Neural progenitor cell (in vitro differentiated cells): ENCODE measurements around the gene MIPEP. TPM values are rescaled to one million over a fixed set of nuclear protein-coding genes. Genes with fewer than 3 reads are reported as not detected.

Source experiments
- DNase-seq: peaks from one replicate; pipeline ENCODE4 v3.0.0-alpha.2; 2016; ENCODE audit warnings: low spot score
- H2AFZ ChIP-seq: fragments of 200-600 bp; sonication (generic); replicated peaks from 2 replicates; pipeline ENCODE4 v1.6.1; 2016; ENCODE audit warnings: antibody characterized with exemption
- H3F3A ChIP-seq: fragments of 200-600 bp; sonication (generic); 2 replicates; pipeline ENCODE4 v1.6.1; 2016; ENCODE audit warnings: antibody characterized with exemption, low read depth
- H3K27ac ChIP-seq: fragments of 200-600 bp; sonication (generic); 2 replicates; pipeline ENCODE4 v1.5.1; 2016; ENCODE audit warnings: mild to moderate bottlenecking
- H3K27me3 ChIP-seq: fragments of 200-600 bp; sonication (generic); 2 replicates; pipeline ENCODE4 v1.6.1; 2016; ENCODE audit warnings: mild to moderate bottlenecking, moderate library complexity
- H3K36me3 ChIP-seq: fragments of 200-600 bp; sonication (generic); 2 replicates; pipeline ENCODE4 v1.5.1; 2016
- H3K4me1 ChIP-seq: fragments of 200-600 bp; sonication (generic); 2 replicates; pipeline ENCODE4 v1.6.1; 2016; ENCODE audit warnings: mixed run types
- H3K4me2 ChIP-seq: fragments of 200-600 bp; sonication (generic); 2 replicates; pipeline ENCODE4 v1.6.1; 2016
- H3K4me3 ChIP-seq: fragments of 200-600 bp; sonication (generic); 2 replicates; pipeline ENCODE4 v1.5.1; 2016
- H3K79me2 ChIP-seq: fragments of 200-600 bp; sonication (generic); 2 replicates; pipeline ENCODE4 v1.6.1; 2016; ENCODE audit warnings: low read depth
- H3K9ac ChIP-seq: fragments of 200-600 bp; sonication (generic); 2 replicates; pipeline ENCODE4 v1.6.1; 2016
- H3K9me3 ChIP-seq: fragments of 200-600 bp; sonication (generic); 2 replicates; pipeline ENCODE4 v1.5.1; 2016; ENCODE audit warnings: low read depth
- H4K20me1 ChIP-seq: fragments of 200-600 bp; sonication (generic); 2 replicates; pipeline ENCODE4 v1.6.1; 2016; ENCODE audit warnings: low read depth
- H3K27ac Mint-ChIP-seq: 3 replicates; pipeline ENCODE4 v1.8.0; 2021; ENCODE audit warnings: mixed read lengths
- H3K27me3 Mint-ChIP-seq: 2 replicates; pipeline ENCODE4 v1.8.0; 2022; ENCODE audit warnings: low read depth, mild to moderate bottlenecking, inconsistent platforms, moderate library complexity, mixed read lengths; ENCODE audit not compliant: insufficient read depth
- H3K36me3 Mint-ChIP-seq: 3 replicates; pipeline ENCODE4 v1.8.0; 2021; ENCODE audit warnings: mixed read lengths
- H3K4me1 Mint-ChIP-seq: 3 replicates; pipeline ENCODE4 v1.8.0; 2021; ENCODE audit warnings: mixed read lengths
- H3K4me3 Mint-ChIP-seq: 3 replicates; pipeline ENCODE4 v1.8.0; 2021; ENCODE audit warnings: mild to moderate bottlenecking, moderate library complexity, mixed read lengths
- H3K9me3 Mint-ChIP-seq: 3 replicates; pipeline ENCODE4 v1.8.0; 2020; ENCODE audit warnings: mixed read lengths
- CTCF ChIP-seq: fragments of 200-600 bp; sonication (generic); IDR thresholded peaks from 2 replicates; pipeline ENCODE4 v1.5.1; 2017; ENCODE audit warnings: antibody characterized with exemption, mild to moderate bottlenecking
- EZH2 ChIP-seq: fragments of 200-600 bp; sonication (generic); IDR thresholded peaks from 2 replicates; pipeline ENCODE4 v1.6.1; 2017; ENCODE audit warnings: antibody characterized with exemption, mild to moderate bottlenecking, moderate library complexity
- EZH2phosphoT487 ChIP-seq: fragments of 200-600 bp; sonication (generic); IDR thresholded peaks from 2 replicates; pipeline ENCODE4 v1.6.1; 2017; ENCODE audit warnings: antibody characterized with exemption
- total RNA-seq: library from RNA; depleted of rRNA; stranded (reverse); fragments of >200 nt; gene quantifications from 2 replicates; pipeline ENCODE4 v1.2.3, GENCODE V29; 2015; ENCODE audit warnings: low replicate concordance

The MIPEP gene
- total RNA-seq, 1 donor from 2014 or later: 22.8 TPM

DNA sequence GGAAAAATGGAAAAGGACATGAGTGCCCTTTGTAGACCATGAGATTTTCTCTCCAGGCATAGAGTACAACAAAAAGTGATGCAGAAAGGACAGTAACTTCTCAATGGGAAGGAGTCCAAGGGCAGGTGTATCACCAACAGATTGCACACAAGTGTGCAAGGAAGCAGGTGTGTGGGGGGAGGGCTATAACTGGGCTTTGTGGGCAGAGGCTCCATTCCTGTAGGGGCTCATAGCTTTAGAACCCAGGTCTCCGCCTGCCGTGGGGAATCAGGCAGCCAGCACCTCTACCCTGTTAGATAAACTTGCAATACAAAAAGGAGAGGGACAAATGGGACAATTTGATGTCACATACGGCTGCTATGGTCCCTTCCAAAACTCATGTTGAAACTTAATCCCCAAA, 119.8 kb downstream of the MIPEP start:
- no peak overlapping the region for H3K4me3 Mint-ChIP-seq
- peaks cover 3% of the 10 kb centered on the region for H3K4me1 Mint-ChIP-seq
- no peak overlapping the region for H3K27ac Mint-ChIP-seq
- H3K36me3 Mint-ChIP-seq: no peaks in the 10 kb centered on the region
- Histone ChIP-seq H3K79me2 (no peaks in the 10 kb centered on the region), H3K27me3 (no peaks in the 10 kb centered on the region), H3K36me3 (no peaks in the 10 kb centered on the region), H3K9ac (no peak overlapping the region), H2AFZ (no peak overlapping the region), H3K4me1 (no peaks in the 10 kb centered on the region), H3K27ac (no peak overlapping the region), H3K4me2 (no peak overlapping the region), H3K4me3 (no peak overlapping the region), H4K20me1 (no peaks in the 10 kb centered on the region), H3K9me3 (no peaks in the 10 kb centered on the region), H3F3A (no peaks in the 10 kb centered on the region)
- DNase-seq: no peak
- no peak for TF ChIP-seq EZH2
- no peak for TF ChIP-seq CTCF
- TF ChIP-seq EZH2phosphoT487: no peak
- H3K9me3 Mint-ChIP-seq: no peaks in the 10 kb centered on the region
- no peaks in the 10 kb centered on the region for H3K27me3 Mint-ChIP-seq

GRCh38 chr13:23767838-23768237, 121.4 kb downstream of the MIPEP start:
- Histone ChIP-seq H3K27me3 (no peaks in the 10 kb centered on the region), H3F3A (no peaks in the 10 kb centered on the region), H3K36me3 (no peaks in the 10 kb centered on the region), H3K4me1 (no peaks in the 10 kb centered on the region), H3K9me3 (no peaks in the 10 kb centered on the region), H4K20me1 (no peaks in the 10 kb centered on the region), H3K9ac (no peak overlapping the region), H3K4me2 (no peak overlapping the region), H3K27ac (no peak overlapping the region), H2AFZ (no peak overlapping the region), H3K4me3 (no peak overlapping the region), H3K79me2 (no peaks in the 10 kb centered on the region)
- Mint-ChIP-seq H3K27ac (peak overlapping the region; percentile 18), H3K4me3 (no peak overlapping the region), H3K36me3 (no peaks in the 10 kb centered on the region), H3K4me1 (peaks cover 13% of the 10 kb centered on the region), H3K9me3 (no peaks in the 10 kb centered on the region), H3K27me3 (no peaks in the 10 kb centered on the region)
- no peak for TF ChIP-seq EZH2
- no peak for TF ChIP-seq EZH2phosphoT487
- no peak for DNase-seq

- no peaks in the 10 kb centered on the region for H3K36me3 Mint-ChIP-seq
- no peak for TF ChIP-seq EZH2phosphoT487
- TF ChIP-seq CTCF: no peak
- TF ChIP-seq EZH2: no peak
- no peak overlapping the region for H3K27ac Mint-ChIP-seq
- no peak overlapping the region for H3K4me2 ChIP-seq
- H3K9ac ChIP-seq: no peak overlapping the region
- H3K4me3 ChIP-seq: no peak overlapping the region
- no peaks in the 10 kb centered on the region for H3K79me2 ChIP-seq
- no peak overlapping the region for H2AFZ ChIP-seq
- H3K9me3 Mint-ChIP-seq: no peaks in the 10 kb centered on the region
- H3K27me3 ChIP-seq: no peaks in the 10 kb centered on the region
- H3K27me3 Mint-ChIP-seq: no peaks in the 10 kb centered on the region
- no peaks in the 10 kb centered on the region for H3K36me3 ChIP-seq
- H3K9me3 ChIP-seq: no peaks in the 10 kb centered on the region
- no peak overlapping the region for H3K4me3 Mint-ChIP-seq
- no peaks in the 10 kb centered on the region for H4K20me1 ChIP-seq
- DNase-seq: no peak
- H3K4me1 ChIP-seq: no peaks in the 10 kb centered on the region
- H3F3A ChIP-seq: no peaks in the 10 kb centered on the region
- no peak overlapping the region for H3K27ac ChIP-seq
- H3K4me1 Mint-ChIP-seq: peaks cover 16% of the 10 kb centered on the region
These were observed 122.3 kb downstream of the MIPEP start for GRCh38 chr13:23766939-23767338.

- no peaks in the 10 kb centered on the region for H3K36me3 ChIP-seq
- Mint-ChIP-seq H3K27me3 (no peaks in the 10 kb centered on the region), H3K36me3 (no peaks in the 10 kb centered on the region), H3K9me3 (no peaks in the 10 kb centered on the region), H3K4me3 (no peak overlapping the region), H3K27ac (no peak overlapping the region), H3K4me1 (peaks cover 13% of the 10 kb centered on the region)
- no peak overlapping the region for H3K4me3 ChIP-seq
- no peaks in the 10 kb centered on the region for H4K20me1 ChIP-seq
- no peaks in the 10 kb centered on the region for H3K4me1 ChIP-seq
- H3K4me2 ChIP-seq: no peak overlapping the region
- H3K9ac ChIP-seq: no peak overlapping the region
- H3F3A ChIP-seq: no peaks in the 10 kb centered on the region
- no peak overlapping the region for H3K27ac ChIP-seq
- H3K27me3 ChIP-seq: no peaks in the 10 kb centered on the region
- TF ChIP-seq EZH2: no peak
- no peak for TF ChIP-seq CTCF
- TF ChIP-seq EZH2phosphoT487: no peak
- no peaks in the 10 kb centered on the region for H3K79me2 ChIP-seq
- no peak overlapping the region for H2AFZ ChIP-seq
- H3K9me3 ChIP-seq: no peaks in the 10 kb centered on the region
- DNase-seq: no peak
These were observed 122.9 kb downstream of the MIPEP start for GRCh38 chr13:23766283-23766682.
